HG03432 (cell line): Measurements from ENCODE around the gene DLG2.

ENCODE experiments used
- ATAC-seq: cut with Tn5 transposase; IDR thresholded peaks from one replicate; pipeline ENCODE4 v1.9.1; 2021; ENCODE audit warnings: mild to moderate bottlenecking, moderate library complexity; ENCODE audit not compliant: unreplicated experiment

DLG2 gene

DNA sequence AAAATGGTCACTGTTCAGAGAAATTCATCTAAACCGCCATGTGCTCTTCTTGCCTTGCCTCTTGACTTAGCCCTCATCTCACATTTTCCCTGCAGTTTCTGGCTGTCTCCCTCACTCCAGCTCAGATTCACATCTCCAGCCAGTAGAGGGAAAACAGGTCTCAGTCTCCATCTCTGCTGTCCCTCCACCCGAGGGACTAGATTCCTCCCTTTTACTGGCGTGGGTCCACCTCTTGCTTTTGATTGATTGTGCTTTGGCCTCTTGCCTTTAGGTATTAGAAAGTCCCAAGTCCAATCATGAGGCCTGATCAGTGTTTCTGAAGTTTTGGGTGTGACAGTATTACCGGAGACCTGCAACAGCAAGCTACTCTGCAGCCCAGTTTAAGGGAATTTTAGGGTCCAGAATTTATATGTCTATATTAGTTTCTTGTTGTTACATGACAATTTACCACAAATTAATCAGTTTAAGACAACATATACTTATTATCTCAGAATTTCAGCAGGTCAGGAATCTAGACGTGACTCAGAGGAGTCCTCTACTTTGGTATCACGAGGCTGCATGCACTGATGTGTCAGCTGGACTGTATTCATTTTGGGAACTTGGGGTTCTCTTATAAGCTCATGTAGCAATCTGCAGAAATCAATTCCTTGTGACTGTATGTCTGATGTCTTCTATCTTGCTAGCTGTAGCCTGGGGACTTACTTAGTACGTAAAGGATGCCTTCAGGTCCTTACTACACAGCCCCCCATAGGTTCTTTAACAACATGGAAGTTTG, 1535.7 kb downstream of the DLG2 start:
- ATAC-seq, result no peak

- no peak for ATAC-seq
These were observed 1537.8 kb downstream of the DLG2 start for GRCh38 chr11:84089072-84090057.

DNA sequence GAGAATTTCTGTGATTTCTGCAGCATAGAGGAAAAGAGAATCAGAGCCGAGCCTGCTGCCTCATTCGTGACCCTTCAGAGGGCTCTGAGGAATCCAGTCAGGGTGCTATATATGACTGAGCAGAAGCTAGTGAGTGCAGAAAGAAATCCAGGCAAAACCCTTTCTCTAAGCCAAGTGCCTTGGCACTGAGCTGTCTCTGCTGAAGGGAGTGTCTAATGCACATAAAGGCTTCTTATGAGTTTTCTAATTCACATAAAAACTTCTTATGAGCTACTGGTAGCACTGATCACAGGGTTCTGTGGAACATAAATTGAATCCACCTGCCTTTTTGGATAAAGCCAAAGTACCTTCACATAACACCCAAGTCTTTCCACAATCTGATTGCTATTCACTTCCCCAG, 1555.3 kb downstream of the DLG2 start:
- no peak for ATAC-seq

DNA sequence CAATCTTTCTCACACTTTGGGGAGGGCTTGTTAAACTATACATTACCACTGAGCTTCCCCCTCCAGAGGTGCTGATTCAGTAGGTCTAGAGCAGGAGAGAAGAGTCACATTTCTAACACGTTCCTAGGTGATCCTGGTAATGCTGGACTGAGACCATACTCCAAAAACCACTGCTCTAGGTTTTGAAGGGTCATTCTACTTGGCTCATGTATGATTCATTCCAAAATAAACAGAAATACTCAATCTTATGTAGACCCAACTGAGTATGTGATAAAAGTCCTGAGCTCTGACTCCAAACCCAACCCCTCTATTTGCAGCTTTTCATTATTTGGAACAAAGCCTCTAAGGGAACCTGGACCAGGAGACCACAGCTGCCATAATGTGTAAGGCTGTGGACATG, 1558.1 kb downstream of the DLG2 start:
- no peak for ATAC-seq

DNA sequence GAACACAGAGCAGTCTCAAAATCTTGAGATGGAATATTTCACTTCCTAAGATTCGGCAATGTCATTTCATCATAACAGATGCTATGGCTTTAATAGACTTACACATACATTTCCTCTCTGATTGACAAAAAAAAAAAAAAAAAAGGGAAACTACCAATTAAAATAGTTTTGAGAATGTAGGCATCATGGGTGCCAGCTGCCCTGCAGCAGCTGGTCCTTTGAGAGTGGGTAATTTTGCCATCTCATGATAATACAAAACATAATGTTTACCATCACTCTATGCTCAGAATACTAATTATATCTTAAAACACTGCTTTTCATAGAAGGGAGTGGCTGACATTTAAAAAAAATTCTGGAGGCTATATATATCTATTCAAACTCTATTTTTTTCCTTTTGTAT, 1565.4 kb downstream of the DLG2 start:
- no peak for ATAC-seq

- ATAC-seq, result no peak
These were observed 1570.3 kb downstream of the DLG2 start for GRCh38 chr11:84056653-84057376.

DNA sequence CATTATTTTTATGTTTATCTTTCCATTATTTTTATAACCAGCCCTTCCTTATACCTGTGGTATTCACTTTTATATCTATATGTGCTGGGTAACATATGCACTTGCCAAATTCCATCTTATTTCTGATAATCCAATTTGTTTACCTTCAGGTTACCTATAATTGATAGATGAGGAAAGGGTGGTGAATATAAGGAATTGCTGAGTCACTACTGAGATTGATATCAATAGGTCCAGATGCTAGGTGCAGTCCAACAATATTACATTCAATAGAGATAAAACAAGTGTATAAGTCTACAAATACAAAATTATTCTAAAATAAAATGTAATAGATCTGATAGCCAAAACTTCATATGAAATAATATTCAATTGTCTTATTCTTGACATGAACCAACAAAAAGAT, 1582.0 kb downstream of the DLG2 start:
- no peak for ATAC-seq

GRCh38 chr11:84044706-84045105, 1582.4 kb downstream of the DLG2 start:
- ATAC-seq, result no peak

GRCh38 chr11:84036664-84037194, 1590.4 kb downstream of the DLG2 start:
- no peak for ATAC-seq

DNA sequence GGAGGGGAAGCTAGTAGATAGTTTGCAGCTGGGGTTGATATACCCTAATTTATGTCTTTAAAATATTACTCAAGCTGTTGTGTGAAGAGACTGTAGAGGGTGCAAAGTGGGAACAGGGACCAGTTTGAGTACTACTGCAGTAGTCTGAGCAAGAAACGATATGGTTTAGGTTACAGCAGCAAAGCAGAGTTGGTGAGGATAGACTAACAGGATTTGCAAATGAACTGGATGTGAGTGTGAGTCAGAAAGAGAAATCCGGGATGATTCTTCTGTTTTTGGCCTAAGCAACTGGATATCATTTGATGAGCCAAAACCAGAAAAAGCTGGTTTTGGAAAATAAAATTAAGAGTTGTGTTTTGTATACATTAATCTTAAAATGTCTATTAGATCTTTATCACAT, 1591.5 kb downstream of the DLG2 start:
- ATAC-seq, result no peak

DNA sequence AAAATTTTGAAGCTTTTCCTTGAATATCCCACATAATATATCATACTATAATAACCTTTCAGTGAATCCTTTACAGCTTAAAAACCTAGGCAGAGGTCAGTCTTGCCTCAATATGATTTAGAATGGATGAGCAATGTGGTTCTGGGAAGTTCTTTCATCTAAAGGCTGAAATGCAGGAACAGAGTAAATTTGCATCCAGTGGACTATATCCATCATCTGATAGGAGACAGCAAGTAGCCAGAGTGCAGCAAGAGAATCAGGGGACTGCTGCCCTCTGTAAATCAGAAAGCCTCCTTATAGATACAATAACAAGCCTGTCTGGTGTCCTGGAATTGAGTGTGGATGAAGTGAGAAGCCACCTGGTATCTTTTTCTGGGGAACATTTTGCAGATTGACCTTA, 1592.7 kb downstream of the DLG2 start:
- ATAC-seq, result no peak

DNA sequence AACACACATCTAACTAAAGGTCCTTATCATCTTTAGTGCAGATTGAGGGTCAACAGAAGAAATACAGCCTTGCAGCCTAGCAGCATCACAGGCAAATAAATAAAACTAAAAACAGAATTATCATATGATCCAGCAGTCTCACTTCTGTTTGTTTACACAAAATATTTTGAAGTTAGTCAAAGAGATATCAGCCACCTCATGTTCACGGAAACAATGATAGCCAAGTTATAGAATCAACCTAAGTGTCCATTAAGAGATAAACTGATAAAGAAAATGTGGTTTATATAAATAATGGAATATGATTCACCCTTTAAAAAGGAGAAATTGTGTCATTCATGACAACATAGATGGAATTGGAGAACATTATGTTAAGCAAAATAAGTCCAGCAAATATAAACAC, 1602.9 kb downstream of the DLG2 start:
- ATAC-seq, result no peak

DNA sequence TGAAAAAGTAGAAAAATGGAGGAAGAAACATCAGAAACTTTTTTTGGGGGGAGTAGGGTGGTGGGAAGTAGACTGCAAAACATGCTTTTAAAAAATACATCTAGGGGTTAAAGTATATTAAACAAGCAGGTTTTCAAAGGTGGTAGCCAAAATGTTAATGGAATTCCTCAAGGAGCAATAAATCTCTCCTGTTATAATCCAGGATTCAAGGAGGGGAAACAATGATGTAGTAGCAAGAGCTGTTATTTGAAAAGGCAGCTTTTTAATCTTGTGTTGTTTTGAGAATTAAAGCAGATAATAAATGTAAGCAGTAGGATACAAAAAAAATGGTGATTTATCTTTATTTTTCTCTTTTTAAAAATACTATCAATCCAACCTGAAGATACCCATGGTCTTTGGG, 1604.4 kb downstream of the DLG2 start:
- no peak for ATAC-seq

DNA sequence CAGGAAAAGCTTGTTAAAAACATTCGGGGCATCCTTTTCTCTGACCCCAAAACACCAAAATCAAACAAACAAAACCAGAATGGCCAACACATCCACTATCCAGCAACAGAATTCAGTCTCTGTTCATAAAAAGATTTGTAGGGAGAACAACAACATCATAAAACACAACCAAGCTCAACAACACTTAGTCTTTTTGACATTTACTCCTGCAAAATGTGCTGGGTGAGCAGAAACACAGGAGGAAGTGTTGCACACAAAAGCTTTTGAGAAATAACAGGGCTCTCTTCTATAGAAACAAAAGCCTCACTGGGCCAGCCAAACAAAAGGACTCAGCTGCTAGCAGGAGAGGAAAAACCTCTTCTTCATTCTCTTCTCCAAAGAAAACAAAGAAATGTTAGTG, 1604.9 kb downstream of the DLG2 start:
- ATAC-seq, result no peak

GRCh38 chr11:84021291-84021690, 1605.9 kb downstream of the DLG2 start:
- no peak for ATAC-seq

DNA sequence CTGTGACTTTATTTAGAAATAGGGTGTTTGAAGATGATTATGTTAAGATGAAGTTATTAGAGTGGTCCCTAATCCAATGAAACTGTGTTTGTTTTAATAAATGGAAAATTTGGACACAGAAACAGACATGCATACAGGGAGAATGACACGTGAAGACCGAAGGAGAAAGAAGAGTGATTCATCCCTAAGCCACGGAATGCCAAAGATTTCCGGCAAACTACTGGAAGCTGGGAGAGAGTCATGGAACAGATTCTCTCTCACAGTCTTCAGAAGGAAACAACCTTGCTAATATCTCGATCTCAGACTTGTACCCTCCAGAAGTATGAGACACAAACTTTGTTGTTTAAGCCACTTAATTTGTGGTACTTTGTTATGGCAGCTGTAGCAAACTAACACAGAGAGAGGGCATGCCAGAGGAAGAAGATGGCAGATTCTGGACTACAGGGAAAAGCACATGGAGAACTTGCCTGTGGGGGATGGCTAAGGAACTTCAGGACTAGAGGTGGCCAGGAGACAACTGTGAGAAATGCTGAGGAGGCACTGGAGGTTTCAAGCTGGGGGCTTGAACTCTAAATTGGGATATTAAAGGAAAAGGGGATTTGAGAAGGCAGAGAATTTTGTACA, 1607.5 kb downstream of the DLG2 start:
- ATAC-seq, result no peak

DNA sequence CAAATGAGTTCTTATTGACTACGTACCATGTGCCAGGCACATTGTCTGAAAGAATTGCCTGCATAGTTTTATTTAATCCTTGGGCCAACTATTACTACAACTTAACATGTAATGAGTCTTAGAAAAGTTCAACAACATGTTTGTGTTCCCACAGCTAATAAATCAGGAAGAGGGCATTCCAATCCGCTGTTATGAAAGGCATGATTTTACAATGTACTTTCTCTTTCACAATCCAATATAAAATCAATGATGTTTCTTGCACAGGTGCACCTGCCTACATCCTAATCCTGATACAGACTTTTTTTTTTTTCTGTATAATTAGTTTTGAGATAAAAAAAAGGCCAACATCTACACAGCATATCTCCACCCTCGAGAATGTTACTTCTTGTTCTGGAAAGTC, 1612.6 kb downstream of the DLG2 start:
- ATAC-seq, result no peak

- no peak for ATAC-seq
These were observed 1614.8 kb downstream of the DLG2 start for GRCh38 chr11:84012171-84012826.

- ATAC-seq, result no peak
These were observed 1624.0 kb downstream of the DLG2 start for GRCh38 chr11:84003181-84003580.

GRCh38 chr11:83998921-83999320, 1628.2 kb downstream of the DLG2 start:
- ATAC-seq, result no peak
